Astrocyte of the spinal cord (primary cell): ENCODE results near the gene C10orf105.

Source experiments
- DNase-seq: peaks from one replicate; pipeline ENCODE4 v3.0.0; 2011; ENCODE audit warnings: low read depth, low spot score
- H3K4me3 ChIP-seq: 2 replicates; pipeline ENCODE4 v1.5.1; 2011; ENCODE audit warnings: low read depth, mild to moderate bottlenecking, low read length, moderate library complexity
- CTCF ChIP-seq: IDR thresholded peaks from 2 replicates; pipeline ENCODE4 v1.5.1; 2012; ENCODE audit warnings: low read depth, mild to moderate bottlenecking, low read length, inconsistent platforms
- in situ Hi-C: cut with HindIII; loops from 2 replicates; pipeline ENCODE4 v1.10.0; 2017; ENCODE audit warnings: low sequenced_read_pairs

The C10orf105 gene

GRCh38 chr10:71695502-71696476 lies 23.8 kb downstream of the C10orf105 start:
- no peak overlapping the region for H3K4me3 ChIP-seq
- in situ Hi-C loops: no loop called here
- no peak for TF ChIP-seq CTCF
- no peak for DNase-seq

GRCh38 chr10:71694567-71694968 lies 25.0 kb downstream of the C10orf105 start:
- no peak overlapping the region for H3K4me3 ChIP-seq
- in situ Hi-C loops: no loop called here
- no peak for DNase-seq
- TF ChIP-seq CTCF: no peak

DNA sequence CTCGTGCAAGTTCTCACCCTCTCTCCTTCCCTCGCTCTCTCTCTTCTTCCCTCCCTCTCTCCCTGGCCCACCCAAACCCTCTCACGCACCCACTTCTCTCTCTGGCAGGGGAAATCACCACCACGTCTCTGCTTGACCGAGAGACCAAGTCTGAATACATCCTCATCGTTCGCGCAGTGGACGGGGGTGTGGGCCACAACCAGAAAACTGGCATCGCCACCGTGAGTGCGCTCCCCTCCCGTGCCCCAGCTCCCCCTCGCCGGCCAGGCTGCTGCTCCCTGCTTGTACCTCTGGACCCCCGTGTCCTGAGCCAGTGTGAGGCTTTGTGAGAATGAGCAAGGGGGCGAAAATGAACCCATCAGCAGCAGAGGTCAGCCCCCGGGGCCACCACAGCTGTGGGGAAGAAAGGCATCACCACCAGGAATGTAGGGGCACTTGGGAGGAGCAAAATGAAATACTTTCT lies 25.5 kb downstream of the C10orf105 start:
- no peak for DNase-seq
- no peak overlapping the region for H3K4me3 ChIP-seq

DNA sequence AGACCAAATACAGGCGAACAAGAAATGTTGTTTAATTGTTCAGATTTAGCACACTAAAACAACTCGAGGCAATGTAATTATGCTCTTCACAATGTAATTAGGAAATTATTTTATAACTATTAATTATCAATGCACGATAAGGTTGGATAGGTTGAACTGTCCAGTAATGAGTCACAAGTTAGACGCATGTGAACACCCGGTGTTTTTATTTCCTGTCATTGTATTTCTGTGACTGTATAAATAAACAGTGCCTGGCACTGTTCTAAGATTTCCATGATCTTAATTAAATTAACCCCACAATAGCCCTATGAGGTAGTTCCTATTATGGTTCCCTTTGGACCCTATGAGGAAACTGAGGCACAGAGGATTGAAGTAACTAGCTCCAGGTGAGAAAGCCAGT lies 26.2 kb downstream of the C10orf105 start:
- no peak for DNase-seq
- TF ChIP-seq CTCF: no peak
- in situ Hi-C loops: no loop called here
- H3K4me3 ChIP-seq: no peak overlapping the region

More for the DNA sequence above, 25.5 kb downstream of the C10orf105 start:
- no peak for TF ChIP-seq CTCF
- in situ Hi-C loops: no loop called here

- in situ Hi-C loops: no loop called here
Observed at GRCh38 chr10:71692598-71693306, 26.8 kb downstream of the C10orf105 start.

More at GRCh38 chr10:71692598-71693306, 26.8 kb downstream of the C10orf105 start:
- DNase-seq: no peak
- no peak for TF ChIP-seq CTCF
- H3K4me3 ChIP-seq: no peak overlapping the region
